Activated CD4-positive, alpha-beta T cell treated with anti-CD3 and anti-CD28 coated beads for 36 hours (primary cell): ENCODE measurements around the gene ADNP. TPM values are rescaled to one million over a fixed set of nuclear protein-coding genes. Genes with fewer than 3 reads are reported as not detected.
"Not testable (repeated sequence)": the region's sequence is repeated elsewhere in the genome, so short reads cannot be mapped to it uniquely, and the experiment has no call there.

ENCODE experiments used
- ATAC-seq: fragments of 200-7000 bp; cut with Tn5 transposase; one replicate; pipeline ENCODE4 v1.10.0; 2021; ENCODE audit warnings: mild to moderate bottlenecking, moderate library complexity
- CTCF ChIA-PET: fragments of 350-600 bp; sonication (Branson Sonifier 250); formaldehyde crosslinking; loops from one replicate; lab custom pipeline; 2021; ENCODE audit warnings: antibody characterized with exemption; lab: Charles Lee
- POLR2A ChIA-PET: fragments of 350-600 bp; sonication (Branson Sonifier 250); formaldehyde crosslinking; loops from one replicate; lab custom pipeline; 2021; ENCODE audit warnings: antibody characterized with exemption, inconsistent platforms; lab: Charles Lee
- DNase-seq: peaks from one replicate; pipeline ENCODE4 v3.0.0-alpha.2; 2020
- H3K27ac Mint-ChIP-seq: one replicate; pipeline ENCODE4 v1.8.0; 2021; ENCODE audit warnings: mixed read lengths
- H3K27me3 Mint-ChIP-seq: one replicate; pipeline ENCODE4 v1.8.0; 2021; ENCODE audit warnings: mixed read lengths
- H3K36me3 Mint-ChIP-seq: one replicate; pipeline ENCODE4 v1.8.0; 2021; ENCODE audit warnings: low read depth, mixed read lengths
- H3K4me1 Mint-ChIP-seq: one replicate; pipeline ENCODE4 v1.8.0; 2021; ENCODE audit warnings: mixed read lengths
- H3K4me3 Mint-ChIP-seq: one replicate; pipeline ENCODE4 v1.8.0; 2021; ENCODE audit warnings: mild to moderate bottlenecking, moderate library complexity, mixed read lengths
- H3K9me3 Mint-ChIP-seq: one replicate; pipeline ENCODE4 v1.8.0; 2021; ENCODE audit warnings: low read depth, mixed read lengths
- intact Hi-C, 2 experiments: fragments of 100-400 bp; cut with DNase I in 1 of 2; cut with micrococcal nuclease in 1 of 2; formaldehyde crosslinking; loops; one replicate each; pipeline versions ENCODE4 v1.14.2 to v1.15.1; 2022 to 2024; cut with DNase I, micrococcal nuclease
- total RNA-seq, 2 experiments: library from RNA; stranded (reverse); gene quantifications; one replicate each; pipeline ENCODE4 v1.2.3, GENCODE V29; 2021

The ADNP gene
- total RNA-seq, 2 experiments from 2014 or later = 61.0 to 86.1 TPM

DNA sequence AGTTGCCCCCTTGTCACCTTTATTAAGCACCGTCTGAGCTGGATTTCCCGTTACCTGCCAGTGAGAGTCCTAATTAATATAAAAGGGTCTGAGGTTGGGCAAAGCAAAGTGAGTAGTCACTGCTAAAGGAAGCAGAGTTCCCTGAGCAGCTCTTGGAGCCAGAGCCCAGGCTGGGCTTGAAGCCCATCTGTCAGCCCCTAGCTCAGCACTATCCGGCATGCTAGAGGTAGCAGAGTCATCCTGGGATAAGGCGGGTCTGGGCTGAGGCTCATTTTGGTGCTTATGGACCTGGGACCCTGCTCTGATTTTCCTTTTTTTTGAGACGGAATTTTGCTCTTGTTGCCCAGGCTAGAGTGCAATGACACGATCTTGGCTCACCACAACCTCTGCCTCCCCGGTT is 46.2 kb downstream of the ADNP start:
- ChIA-PET POLR2A (no interaction called here), CTCF (interaction anchor here (0.6 to 1.0 kb wide), 3 partner anchors 24 to 136 kb away, joined by 3 to 4 read pairs (median 4); no protein-coding TSS in a partner anchor)
- intact Hi-C loops = no loop called here
- Mint-ChIP-seq H3K36me3 (peaks cover 15% of the 10 kb centered on the region), H3K27ac (no peak overlapping the region), H3K9me3 (no peaks in the 10 kb centered on the region), H3K4me3 (no peak overlapping the region), H3K4me1 (no peaks in the 10 kb centered on the region), H3K27me3 (no peaks in the 10 kb centered on the region)
- no peak for ATAC-seq
- no peak for DNase-seq

DNA sequence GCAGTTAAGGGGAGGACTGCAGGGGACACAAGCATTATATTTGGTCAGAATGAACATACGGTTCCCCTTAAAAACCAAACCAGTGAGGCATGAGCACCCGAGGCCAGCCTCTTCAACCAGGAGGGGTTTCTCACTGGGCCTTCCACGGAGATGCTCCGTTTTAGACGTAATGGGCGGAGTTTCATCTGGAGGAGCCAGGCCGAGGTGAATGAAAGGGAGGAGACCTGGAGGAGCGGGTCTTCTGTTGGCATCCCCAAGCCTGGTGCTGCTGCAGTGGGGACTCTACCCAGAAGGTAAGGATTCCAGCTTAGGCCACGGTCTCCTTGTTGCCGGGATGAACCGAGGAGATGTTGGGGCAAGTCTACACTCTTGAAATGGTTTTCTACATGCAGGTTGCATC is 47.4 kb downstream of the ADNP start:
- ATAC-seq (no peak), DNase-seq (no peak)
- H3K27me3 Mint-ChIP-seq = no peaks in the 10 kb centered on the region
- peaks cover 6% of the 10 kb centered on the region for H3K36me3 Mint-ChIP-seq
- no peaks in the 10 kb centered on the region for H3K4me1 Mint-ChIP-seq
- H3K9me3 Mint-ChIP-seq = no peaks in the 10 kb centered on the region
- no peak overlapping the region for H3K4me3 Mint-ChIP-seq
- H3K27ac Mint-ChIP-seq = no peak overlapping the region
- ChIA-PET POLR2A (no interaction called here), CTCF (no interaction called here)
- intact Hi-C loops = no loop called here

DNA sequence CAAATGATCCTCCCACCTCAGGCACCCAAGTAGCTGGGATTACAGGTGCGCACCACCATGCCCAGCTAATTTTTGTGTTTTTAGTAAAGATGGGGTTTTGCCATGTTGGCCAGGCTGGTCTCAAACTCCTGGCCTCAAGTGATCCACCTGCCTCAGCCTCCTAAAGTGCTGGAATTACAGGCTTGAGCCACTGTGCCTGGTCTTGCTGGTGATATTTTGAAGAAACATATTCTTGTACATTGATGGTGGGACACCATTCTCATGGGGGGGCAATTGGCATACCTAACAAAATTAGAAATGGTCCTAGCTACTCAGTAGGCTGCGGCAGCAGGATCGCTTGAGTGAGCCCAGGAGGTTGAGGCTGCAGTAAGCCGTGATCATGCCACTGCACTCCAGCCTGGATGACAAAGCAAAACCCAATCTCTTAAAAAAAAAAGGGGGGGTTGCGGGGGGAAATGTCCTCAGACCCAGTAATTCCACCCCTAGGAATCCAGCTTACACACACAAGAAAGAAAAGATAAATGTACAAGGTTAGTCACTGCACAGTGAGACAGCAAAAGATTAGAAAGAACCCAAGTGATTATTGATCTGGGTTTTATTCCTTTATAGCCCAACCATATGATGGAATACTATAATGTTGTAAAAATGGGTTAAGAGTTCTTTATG is 49.3 kb downstream of the ADNP start:
- CTCF ChIA-PET = interaction anchor here (0.5 to 0.7 kb wide), 2 partner anchors 133 to 1706 kb away, joined by 3 read pairs; no protein-coding TSS in a partner anchor
- H3K36me3 Mint-ChIP-seq, H3K4me1 Mint-ChIP-seq, H3K9me3 Mint-ChIP-seq, H3K4me3 Mint-ChIP-seq, DNase-seq, POLR2A ChIA-PET, H3K27ac Mint-ChIP-seq, H3K27me3 Mint-ChIP-seq, ATAC-seq, intact Hi-C loops: not testable (repeated sequence)

DNA sequence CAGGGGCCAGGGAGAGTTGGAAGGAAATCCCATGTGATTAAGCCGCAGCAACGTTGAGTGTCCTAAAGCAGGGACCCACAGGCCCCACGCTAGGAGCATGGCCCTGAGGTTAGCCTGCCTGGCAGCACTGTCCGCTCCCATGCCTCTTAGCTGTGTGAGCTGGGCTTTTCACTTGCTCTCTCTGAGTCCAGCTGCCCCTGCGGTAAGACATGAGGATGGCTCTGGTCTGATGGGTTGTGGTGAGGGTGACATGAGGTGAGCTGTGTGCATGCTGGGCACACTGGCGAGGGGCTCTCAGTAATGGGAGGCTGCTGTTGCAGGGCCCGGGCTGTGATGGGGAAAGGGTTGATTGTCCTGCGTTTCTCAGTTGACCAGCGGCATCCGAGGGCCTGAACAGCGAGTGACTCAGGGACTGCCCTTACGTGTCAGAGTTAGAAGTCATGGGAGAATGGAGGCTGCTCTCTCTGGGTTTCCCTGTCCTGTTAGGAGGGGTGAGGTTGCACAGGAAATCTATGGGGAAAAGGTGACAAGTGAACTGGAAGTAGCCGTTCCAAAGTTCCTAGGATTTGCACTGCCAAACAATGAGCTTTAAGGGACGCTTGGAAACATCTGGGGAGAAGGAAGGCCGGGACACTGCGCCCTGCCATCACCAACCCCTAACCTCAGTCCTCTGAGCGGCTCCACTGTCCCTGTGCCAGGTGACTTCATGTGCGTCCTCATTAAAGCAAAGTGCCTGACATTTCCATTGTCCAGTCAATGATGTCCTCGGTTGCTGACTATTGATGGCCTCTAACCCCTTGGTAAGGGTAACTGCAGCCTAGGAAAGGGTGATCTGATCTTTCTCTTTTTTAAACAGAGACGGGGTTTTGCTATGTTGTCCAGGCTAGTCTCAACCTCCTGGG is 51.3 kb downstream of the ADNP start:
- Mint-ChIP-seq H3K4me3 (no peak overlapping the region), H3K36me3 (peaks cover 4% of the 10 kb centered on the region), H3K27ac (no peak overlapping the region), H3K4me1 (no peaks in the 10 kb centered on the region), H3K9me3 (no peaks in the 10 kb centered on the region), H3K27me3 (no peaks in the 10 kb centered on the region)
- ChIA-PET CTCF (no interaction called here), POLR2A (no interaction called here)
- intact Hi-C loops = no loop called here
- DNase-seq (no peak), ATAC-seq (no peak)

DNA sequence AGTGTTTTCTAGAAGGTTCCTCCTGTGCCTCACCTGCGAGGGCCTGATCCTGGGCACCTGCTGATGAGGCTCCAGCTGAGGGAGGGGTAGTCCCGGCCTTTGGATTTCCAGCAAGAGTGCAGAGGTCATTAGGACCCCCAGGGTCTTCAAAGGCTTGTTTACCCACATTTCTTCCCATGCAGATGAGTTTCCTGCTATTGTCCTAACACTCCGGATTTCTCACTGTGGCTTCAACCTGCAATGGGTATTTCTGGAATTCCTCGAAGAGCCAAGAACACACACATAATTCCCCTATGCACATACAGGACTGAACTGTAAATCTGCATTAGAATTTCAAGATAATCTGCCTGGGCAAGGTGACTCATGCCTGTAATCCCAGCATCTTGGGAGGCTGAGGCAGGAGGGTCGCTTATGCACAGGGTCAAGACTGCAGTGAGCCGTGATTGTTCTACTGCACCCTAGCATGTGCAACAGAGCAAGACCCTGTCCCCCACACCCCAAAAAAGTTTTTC is 53.9 kb downstream of the ADNP start:
- no peak for DNase-seq
- POLR2A ChIA-PET = no interaction called here
- no peak for ATAC-seq
- H3K4me1 Mint-ChIP-seq = no peaks in the 10 kb centered on the region
- CTCF ChIA-PET = interaction anchor here (0.7 kb wide), 1 partner anchor 81 kb away, joined by 3 read pairs; no protein-coding TSS in a partner anchor
- no peaks in the 10 kb centered on the region for H3K9me3 Mint-ChIP-seq
- H3K36me3 Mint-ChIP-seq = peaks cover 4% of the 10 kb centered on the region
- H3K27me3 Mint-ChIP-seq = no peaks in the 10 kb centered on the region
- H3K27ac Mint-ChIP-seq = no peak overlapping the region
- intact Hi-C loops = no loop called here
- no peak overlapping the region for H3K4me3 Mint-ChIP-seq

DNA sequence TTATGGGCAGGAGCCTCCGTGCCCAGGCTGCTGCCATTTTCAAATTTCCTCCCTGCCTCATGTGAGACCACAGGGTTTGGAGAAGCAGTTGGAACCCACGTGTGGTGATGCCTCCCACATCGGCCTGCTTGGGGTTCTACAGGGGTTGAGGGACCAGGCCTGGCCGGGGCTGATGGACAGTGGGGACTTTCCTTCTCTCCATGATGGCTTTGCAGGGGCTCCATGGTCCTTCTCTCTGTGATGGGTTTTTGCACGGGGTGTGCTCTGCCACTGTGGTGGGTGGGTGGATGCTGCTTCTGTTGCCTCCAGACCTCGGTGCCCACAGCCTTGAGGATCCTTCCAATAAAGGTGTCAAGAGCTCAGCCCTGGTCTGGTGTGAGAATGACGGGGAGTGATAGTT is 54.4 kb downstream of the ADNP start:
- Mint-ChIP-seq H3K4me1 (no peaks in the 10 kb centered on the region), H3K9me3 (no peaks in the 10 kb centered on the region), H3K4me3 (no peak overlapping the region), H3K36me3 (peaks cover 4% of the 10 kb centered on the region), H3K27me3 (no peaks in the 10 kb centered on the region), H3K27ac (no peak overlapping the region)
- ChIA-PET POLR2A (no interaction called here), CTCF (interaction anchor here (0.7 kb wide), 1 partner anchor 81 kb away, joined by 3 read pairs; no protein-coding TSS in a partner anchor)
- DNase-seq = no peak
- ATAC-seq = no peak
- intact Hi-C loops = no loop called here

DNA sequence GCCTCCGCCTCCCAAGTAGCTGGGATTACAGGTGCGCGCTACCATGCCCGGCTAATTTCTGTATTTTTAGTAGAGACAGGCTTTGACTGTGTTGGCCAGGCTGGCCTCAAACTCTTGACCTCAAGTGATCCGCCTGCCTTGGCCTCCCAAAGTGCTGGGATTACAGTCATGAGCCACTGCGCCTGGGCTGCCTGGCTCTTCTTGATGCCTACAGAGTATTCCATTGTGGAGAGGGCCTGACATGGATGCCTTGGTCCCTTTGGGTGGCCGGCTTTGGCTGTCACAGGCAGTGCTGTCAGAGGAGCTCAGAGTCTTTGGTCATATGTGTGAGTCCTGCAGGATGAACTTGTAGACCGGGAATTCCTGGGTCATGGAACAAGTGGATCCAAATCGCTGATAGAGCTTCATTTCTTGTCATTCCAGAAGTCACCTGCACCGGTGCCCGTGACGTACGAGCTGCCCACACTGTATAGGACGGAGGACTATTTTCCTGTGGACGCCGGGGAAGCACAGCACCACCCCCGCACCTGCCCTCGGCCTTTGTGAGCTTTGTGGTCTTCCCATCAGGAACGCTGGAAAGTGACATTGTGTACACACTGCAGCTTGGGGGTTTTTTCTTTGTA is 55.1 kb downstream of the ADNP start:
- ChIA-PET POLR2A (interaction anchor here (0.7 kb wide), 1 partner anchor 848 kb away, joined by 8 read pairs; no protein-coding TSS in a partner anchor), CTCF (interaction anchor here (0.7 kb wide), 1 partner anchor 55 kb away, joined by 4 read pairs; no protein-coding TSS in a partner anchor)
- intact Hi-C loops = no loop called here
- no peaks in the 10 kb centered on the region for H3K4me1 Mint-ChIP-seq
- H3K4me3 Mint-ChIP-seq = no peak overlapping the region
- no peak overlapping the region for H3K27ac Mint-ChIP-seq
- H3K9me3 Mint-ChIP-seq = no peaks in the 10 kb centered on the region
- peaks cover 4% of the 10 kb centered on the region for H3K36me3 Mint-ChIP-seq
- no peaks in the 10 kb centered on the region for H3K27me3 Mint-ChIP-seq
- ATAC-seq (no peak), DNase-seq (no peak)

DNA sequence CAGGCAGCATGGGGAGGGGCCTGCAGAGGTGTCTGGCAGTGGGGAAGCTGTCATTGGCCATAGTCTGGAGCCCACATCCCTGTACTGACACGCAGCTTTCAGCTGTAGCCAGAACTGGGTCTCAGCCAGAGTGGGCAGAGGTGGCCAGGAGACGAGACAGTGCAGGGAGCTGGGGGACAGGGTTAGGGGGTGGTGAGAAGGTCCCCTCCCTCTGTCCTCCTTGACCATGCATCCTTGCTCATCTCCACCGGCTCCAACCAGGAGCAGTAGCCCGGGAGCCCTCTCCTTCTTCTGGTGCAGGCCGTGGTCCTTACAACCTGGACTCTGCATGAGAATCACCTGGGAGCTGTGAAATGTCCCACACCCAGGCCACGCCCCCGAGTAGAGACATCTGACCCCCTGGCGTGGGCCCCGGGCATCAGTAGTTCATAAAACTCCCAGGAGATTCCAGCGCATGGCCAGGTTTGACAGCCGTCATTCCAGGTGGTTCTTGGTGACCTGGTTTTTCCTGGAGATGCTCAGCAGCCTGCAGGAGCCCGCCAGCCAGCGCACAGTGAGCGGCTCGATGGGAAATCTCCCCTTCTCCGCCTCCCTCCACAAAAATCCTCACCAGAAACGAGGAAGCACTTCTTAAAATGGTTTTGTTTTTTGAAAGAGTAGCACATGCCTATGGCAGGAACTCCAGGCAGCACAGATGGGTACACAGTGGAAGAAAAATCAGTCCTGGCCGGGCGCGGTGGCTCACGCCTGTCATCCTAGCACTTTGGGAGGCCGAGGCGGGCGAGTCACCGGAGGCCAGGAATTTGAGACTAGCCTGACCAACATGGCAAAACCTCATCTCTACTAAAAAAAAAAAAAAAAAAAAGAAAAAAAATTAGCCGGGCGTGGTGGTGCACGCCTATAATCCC is 56.2 kb downstream of the ADNP start:
- ATAC-seq (no peak), DNase-seq (no peak)
- Mint-ChIP-seq H3K9me3 (no peaks in the 10 kb centered on the region), H3K27me3 (no peaks in the 10 kb centered on the region), H3K4me3 (no peak overlapping the region), H3K27ac (no peak overlapping the region), H3K36me3 (peaks cover 4% of the 10 kb centered on the region), H3K4me1 (no peaks in the 10 kb centered on the region)
- intact Hi-C loops = no loop called here
- POLR2A ChIA-PET = no interaction called here
- CTCF ChIA-PET = no interaction called here

DNA sequence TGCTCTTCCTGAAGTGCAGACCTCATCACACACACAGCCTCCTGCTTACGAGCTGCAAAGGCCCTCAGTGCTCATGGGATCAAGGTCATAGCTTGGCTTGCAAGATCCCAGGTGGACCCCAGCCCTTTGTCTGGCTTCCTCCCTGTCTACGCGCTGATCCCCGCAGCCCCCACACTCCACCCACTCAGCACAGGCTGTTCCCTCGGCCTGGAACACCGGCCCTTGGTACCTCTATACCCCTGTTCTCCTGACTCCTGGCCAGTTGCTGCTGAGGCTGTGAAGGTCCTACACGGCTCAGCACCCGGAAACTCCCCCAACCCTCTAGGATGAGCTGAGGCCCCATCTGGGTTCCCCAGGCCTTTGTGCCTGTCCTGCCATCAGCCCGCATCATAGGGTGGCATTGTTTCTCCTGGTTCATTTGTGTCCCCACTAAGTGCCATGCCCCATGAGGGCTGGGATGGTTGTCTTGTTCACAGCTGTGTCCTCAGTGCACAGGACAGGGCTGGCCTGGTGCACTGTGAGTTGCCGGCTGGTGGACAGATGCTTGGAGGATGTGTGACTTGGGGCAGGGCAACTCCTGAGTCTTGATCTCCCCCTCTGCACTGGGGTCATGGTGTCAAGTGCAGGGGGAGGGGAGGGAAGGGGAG is 57.0 kb downstream of the ADNP start:
- ATAC-seq (no peak), DNase-seq (no peak)
- no peaks in the 10 kb centered on the region for H3K27me3 Mint-ChIP-seq
- no peaks in the 10 kb centered on the region for H3K9me3 Mint-ChIP-seq
- no peak overlapping the region for H3K27ac Mint-ChIP-seq
- intact Hi-C loops = no loop called here
- no peak overlapping the region for H3K4me3 Mint-ChIP-seq
- ChIA-PET CTCF (no interaction called here), POLR2A (interaction anchor here (1.1 kb wide), 1 partner anchor 84 kb away, joined by 3 read pairs; the partner anchor contains the start of gene DPM1)
- no peaks in the 10 kb centered on the region for H3K4me1 Mint-ChIP-seq
- H3K36me3 Mint-ChIP-seq = peaks cover 4% of the 10 kb centered on the region

DNA sequence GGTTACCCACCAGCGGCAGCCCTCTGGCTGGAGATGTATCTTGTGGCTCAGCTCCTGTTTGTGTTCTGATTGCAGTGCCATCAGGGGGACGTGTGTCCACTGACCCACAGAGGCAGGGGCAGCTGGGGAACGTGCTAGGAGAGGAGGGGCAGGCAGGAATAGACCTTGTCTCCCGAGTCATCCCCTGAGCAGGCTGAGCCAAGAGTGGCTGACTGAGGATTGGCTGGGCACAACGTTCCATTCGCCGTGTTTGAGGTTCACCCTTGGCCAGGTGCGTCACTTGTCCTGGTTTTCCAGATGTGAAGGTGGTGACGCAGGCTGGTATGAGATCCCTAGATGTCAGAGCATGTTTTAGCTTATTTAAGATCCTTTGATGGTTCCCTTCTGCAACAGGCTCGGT is 57.7 kb downstream of the ADNP start:
- Mint-ChIP-seq H3K4me1 (no peaks in the 10 kb centered on the region), H3K36me3 (peaks cover 3% of the 10 kb centered on the region), H3K27me3 (no peaks in the 10 kb centered on the region), H3K4me3 (no peak overlapping the region), H3K27ac (no peak overlapping the region), H3K9me3 (no peaks in the 10 kb centered on the region)
- DNase-seq = no peak
- no peak for ATAC-seq
- ChIA-PET CTCF (interaction anchor here (1.1 kb wide), 1 partner anchor 55 kb away, joined by 4 read pairs; no protein-coding TSS in a partner anchor), POLR2A (interaction anchor here (1.1 kb wide), 1 partner anchor 84 kb away, joined by 3 read pairs; the partner anchor contains the start of gene DPM1)
- intact Hi-C loops = no loop called here
